ENCODE measurements around the gene VPS4A. TPM values are rescaled to one million over a fixed set of nuclear protein-coding genes. Genes with fewer than 3 reads are reported as not detected.

Gene VPS4A
- total and polyA plus RNA-seq, 10 of the 15 experiments (the other 5 are each of a cell fraction or from before 2014, with no cell fraction given), result 5.2 to 36.3 (median 21.4) TPM

- TF ChIP-seq, protein P1, sequence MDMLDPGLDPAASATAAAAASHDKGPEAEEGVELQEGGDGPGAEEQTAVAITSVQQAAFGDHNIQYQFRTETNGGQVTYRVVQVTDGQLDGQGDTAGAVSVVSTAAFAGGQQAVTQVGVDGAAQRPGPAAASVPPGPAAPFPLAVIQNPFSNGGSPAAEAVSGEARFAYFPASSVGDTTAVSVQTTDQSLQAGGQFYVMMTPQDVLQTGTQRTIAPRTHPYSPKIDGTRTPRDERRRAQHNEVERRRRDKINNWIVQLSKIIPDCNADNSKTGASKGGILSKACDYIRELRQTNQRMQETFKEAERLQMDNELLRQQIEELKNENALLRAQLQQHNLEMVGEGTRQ (IDR thresholded peaks at IDR 0.05; ENCODE audit: borderline replicate concordance, low read depth, low read length), result no peak
- TF ChIP-seq CHD2 (IDR thresholded peaks at IDR 0.05; ENCODE audit: borderline replicate concordance, low read depth, low read length) (no peak), MLLT1 (IDR thresholded peaks at IDR 0.05) (no peak), POLR2A (IDR thresholded peaks at IDR 0.05; ENCODE audit: low read depth, low read length) (no peak), ESRRA (IDR thresholded peaks at IDR 0.05; ENCODE audit: low read length) (no peak), ZNF622 (IDR thresholded peaks at IDR 0.05) (no peak), SREBF1 (IDR thresholded peaks at IDR 0.05; ENCODE audit: low read length) (no peak)
- TF ChIP-seq, protein P2, sequence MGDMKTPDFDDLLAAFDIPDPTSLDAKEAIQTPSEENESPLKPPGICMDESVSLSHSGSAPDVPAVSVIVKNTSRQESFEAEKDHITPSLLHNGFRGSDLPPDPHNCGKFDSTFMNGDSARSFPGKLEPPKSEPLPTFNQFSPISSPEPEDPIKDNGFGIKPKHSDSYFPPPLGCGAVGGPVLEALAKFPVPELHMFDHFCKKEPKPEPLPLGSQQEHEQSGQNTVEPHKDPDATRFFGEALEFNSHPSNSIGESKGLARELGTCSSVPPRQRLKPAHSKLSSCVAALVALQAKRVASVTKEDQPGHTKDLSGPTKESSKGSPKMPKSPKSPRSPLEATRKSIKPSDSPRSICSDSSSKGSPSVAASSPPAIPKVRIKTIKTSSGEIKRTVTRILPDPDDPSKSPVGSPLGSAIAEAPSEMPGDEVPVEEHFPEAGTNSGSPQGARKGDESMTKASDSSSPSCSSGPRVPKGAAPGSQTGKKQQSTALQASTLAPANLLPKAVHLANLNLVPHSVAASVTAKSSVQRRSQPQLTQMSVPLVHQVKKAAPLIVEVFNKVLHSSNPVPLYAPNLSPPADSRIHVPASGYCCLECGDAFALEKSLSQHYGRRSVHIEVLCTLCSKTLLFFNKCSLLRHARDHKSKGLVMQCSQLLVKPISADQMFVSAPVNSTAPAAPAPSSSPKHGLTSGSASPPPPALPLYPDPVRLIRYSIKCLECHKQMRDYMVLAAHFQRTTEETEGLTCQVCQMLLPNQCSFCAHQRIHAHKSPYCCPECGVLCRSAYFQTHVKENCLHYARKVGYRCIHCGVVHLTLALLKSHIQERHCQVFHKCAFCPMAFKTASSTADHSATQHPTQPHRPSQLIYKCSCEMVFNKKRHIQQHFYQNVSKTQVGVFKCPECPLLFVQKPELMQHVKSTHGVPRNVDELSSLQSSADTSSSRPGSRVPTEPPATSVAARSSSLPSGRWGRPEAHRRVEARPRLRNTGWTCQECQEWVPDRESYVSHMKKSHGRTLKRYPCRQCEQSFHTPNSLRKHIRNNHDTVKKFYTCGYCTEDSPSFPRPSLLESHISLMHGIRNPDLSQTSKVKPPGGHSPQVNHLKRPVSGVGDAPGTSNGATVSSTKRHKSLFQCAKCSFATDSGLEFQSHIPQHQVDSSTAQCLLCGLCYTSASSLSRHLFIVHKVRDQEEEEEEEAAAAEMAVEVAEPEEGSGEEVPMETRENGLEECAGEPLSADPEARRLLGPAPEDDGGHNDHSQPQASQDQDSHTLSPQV (IDR thresholded peaks at IDR 0.05), result no peak
These were observed 7.2 kb downstream of the VPS4A start (continued) for GRCh38 chr16:69318177-69318910.

Data from GM12878 (cell line).